HG03159 (cell line): ENCODE data around the gene SCYGR5.
"Not testable (repeated sequence)": the region's sequence is repeated elsewhere in the genome, so short reads cannot be mapped to it uniquely, and the experiment has no call there.

Experiments used
- ATAC-seq: cut with Tn5 transposase; IDR thresholded peaks from one replicate; pipeline ENCODE4 v1.9.1; 2021; ENCODE audit warnings: mild to moderate bottlenecking, moderate library complexity; ENCODE audit not compliant: unreplicated experiment

The SCYGR5 gene

GRCh38 chr2:227671170-227671905 lies 4.7 kb downstream of the SCYGR5 start:
- no peak for ATAC-seq

DNA sequence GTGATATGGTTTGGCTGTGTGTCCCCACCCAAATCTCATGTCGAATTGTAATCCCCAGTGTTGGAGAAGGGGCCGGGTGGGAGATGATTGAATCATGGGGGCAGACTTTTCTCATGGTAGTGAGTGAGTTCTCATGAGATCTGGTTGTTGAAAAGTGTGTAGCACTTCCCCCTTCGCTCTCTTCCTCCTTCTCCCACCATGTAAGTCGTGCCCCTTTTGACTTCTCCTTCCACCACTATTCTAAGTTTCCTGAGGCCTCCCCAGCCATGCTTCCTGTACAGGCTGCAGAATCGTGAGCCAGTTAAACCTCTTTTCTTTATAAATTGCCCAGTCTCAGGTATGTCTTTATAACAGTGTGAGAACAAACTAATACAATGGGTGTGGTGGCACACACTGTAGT lies 7.0 kb downstream of the SCYGR5 start:
- ATAC-seq: not testable (repeated sequence)

DNA sequence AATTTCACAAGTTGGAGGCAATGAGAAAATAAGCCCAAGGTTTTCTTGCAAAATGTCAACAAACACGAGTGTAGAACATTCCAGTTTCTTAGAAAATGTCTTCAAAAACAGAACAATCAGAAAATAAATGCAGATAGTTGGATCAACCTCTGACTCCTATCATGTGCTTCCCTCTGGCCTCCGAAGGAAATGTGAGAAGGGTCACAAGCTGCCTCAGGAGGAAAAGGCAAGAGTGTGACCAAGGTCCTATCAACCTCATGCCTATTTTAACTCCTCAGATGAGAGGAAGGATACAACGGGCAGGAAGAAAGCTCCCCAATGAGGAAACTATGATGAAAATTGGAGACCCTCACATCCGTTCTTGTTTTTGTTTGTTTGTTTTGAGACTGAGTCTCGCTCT lies 7.9 kb downstream of the SCYGR5 start:
- ATAC-seq: no peak

- no peak for ATAC-seq
These were observed 11.3 kb downstream of the SCYGR5 start for GRCh38 chr2:227677928-227678327.

DNA sequence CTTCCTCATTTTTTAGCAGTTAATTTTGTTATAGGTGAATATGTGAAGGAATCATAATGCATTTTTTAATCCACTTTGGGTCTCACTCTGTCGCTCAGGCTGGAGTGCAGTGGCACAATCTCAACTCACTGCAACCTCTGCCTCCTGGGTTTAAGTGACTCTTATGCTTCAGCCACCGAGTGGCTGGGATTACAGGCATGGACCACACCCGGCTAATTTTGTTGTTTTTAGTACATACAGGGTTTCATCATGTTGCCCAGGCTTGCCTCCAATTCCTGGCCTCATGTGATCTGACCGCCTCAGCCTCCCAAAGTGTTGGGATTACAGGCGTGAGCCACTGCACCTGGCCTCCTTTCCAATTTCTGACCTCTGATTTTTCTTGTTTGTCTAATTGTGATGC lies 17.7 kb downstream of the SCYGR5 start:
- no peak for ATAC-seq

- no peak for ATAC-seq
These were observed 20.6 kb downstream of the SCYGR5 start for GRCh38 chr2:227687189-227687588.

GRCh38 chr2:227696990-227697679 lies 30.5 kb downstream of the SCYGR5 start:
- no peak for ATAC-seq

DNA sequence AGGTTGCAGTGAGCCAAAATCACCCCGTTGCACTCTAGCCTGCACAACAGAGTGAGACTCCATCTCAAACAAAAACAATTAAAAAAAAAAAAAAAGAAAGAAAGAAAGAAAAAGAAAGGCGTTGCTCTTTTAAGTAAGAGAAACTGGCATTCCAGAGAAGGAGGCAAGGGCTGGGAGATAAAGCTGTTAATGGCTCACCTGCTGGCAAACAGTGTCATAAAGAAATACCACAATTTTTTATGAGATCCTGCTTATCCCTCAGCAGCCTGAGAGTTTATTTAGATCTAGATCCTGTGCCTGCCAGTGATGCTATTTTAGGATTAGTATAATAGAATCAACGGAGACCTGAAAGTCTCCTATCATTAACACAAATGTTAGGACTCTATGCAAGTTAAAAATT lies 35.0 kb downstream of the SCYGR5 start:
- ATAC-seq: no peak

- no peak for ATAC-seq
These were observed 36.7 kb downstream of the SCYGR5 start for GRCh38 chr2:227703280-227703732.

DNA sequence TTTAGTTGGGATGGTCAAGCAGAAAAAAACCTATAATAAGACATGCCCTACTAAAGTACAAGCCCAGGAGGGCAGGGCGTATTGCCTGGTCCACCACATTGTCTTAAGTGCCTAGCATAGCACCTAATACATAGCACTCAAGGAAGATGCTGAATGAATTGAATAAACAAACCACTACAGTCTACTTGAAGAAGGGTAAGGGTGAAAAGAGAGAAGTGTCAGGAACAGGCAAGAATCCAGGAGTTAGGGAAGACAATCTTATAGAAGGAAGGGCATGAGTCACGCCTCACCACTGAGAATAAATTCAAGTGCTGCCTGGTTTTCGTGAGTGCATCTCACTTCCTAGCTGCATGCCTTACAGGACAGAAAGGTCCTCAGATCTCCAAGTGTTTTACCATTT lies 37.4 kb downstream of the SCYGR5 start:
- no peak for ATAC-seq

GRCh38 chr2:227706859-227707258 lies 40.3 kb downstream of the SCYGR5 start:
- no peak for ATAC-seq

- no peak for ATAC-seq
These were observed 40.8 kb downstream of the SCYGR5 start for GRCh38 chr2:227707390-227707789.

DNA sequence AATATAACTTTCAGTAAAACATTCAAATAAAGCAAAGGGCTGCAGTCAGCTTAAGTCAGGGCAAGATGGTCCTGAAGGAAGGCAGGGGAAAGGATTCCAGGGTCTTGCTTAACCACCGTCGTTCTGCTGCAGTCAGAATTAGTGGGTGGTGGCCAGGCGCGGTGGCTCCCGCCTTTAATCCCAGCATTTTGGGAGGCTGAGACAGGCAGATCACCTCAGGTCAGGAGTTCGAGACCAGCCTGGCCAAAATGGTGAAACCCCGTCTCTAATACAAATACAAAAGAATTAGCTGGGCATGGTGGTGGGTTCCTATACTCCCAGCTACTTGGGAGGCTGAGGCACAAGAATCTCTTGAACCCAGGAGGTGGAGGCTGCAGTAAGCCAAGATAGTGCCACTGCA lies 44.4 kb downstream of the SCYGR5 start:
- no peak for ATAC-seq

GRCh38 chr2:227713291-227713690 lies 46.7 kb downstream of the SCYGR5 start:
- no peak for ATAC-seq

- ATAC-seq: no peak
These were observed 49.9 kb downstream of the SCYGR5 start for GRCh38 chr2:227716501-227716900.
